ENCODE results near the gene RGS7.
"Not testable (repeated sequence)": the region's sequence is repeated elsewhere in the genome, so short reads cannot be mapped to it uniquely, and the experiment has no call there.

Gene RGS7

GRCh38 chr1:240895424-240895823 lies 461.6 kb downstream of the RGS7 start:
- not testable (repeated sequence) for ATAC-seq

DNA sequence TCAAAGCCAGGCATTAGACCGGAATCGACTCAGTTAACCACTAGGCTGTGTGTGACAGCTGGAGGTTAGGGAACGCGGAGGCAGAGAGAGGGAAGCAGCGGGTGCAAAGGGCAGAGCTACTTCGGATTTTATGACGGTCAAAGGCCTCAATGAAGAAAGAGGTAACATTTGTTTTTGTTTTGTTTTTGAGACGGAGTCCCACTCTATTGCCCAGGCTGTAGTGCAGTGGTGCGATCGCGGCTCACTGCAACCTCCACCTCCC lies 468.3 kb downstream of the RGS7 start:
- no peak for ATAC-seq

GRCh38 chr1:240888039-240888786 lies 468.8 kb downstream of the RGS7 start:
- no peak for ATAC-seq

GRCh38 chr1:240883490-240883889 lies 473.5 kb downstream of the RGS7 start:
- no peak for ATAC-seq

GRCh38 chr1:240882656-240883308 lies 474.2 kb downstream of the RGS7 start:
- not testable (repeated sequence) for ATAC-seq

DNA sequence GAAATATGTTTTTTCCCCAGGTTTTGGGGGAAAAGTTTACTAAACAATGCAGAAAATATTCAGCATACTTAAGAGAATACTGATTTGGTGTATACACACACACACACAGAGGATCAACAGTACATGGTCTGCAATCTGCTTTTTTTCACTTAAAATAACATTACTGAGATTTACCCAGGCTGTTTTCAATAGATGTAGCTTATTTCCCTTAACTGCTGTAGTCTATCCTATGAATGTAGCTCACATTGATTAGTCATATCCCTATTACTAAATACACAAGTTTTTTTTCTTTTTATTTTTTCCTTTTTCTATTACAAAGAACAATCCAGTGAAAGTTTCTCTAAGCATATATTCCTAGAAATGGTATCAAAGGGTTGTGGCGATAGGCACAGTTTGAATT lies 478.4 kb downstream of the RGS7 start:
- no peak for ATAC-seq

DNA sequence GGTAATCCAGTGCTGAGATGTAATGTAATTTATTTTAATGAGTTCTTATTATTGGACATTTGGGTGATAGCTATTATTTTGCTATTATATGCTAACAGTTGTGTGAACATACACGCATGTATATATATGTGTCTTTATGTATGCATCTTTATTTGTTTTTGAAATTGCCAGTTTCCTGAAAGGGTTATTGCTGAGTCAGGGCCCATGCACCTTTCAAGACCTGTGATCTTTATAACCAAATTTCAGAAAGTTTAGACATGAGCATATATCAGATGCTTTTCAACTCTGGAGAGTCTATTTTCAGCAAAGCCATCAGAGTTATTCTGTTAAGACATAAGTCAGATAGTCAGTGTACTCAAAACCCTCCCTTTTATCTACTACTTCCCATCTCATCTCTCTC lies 479.4 kb downstream of the RGS7 start:
- no peak for ATAC-seq

DNA sequence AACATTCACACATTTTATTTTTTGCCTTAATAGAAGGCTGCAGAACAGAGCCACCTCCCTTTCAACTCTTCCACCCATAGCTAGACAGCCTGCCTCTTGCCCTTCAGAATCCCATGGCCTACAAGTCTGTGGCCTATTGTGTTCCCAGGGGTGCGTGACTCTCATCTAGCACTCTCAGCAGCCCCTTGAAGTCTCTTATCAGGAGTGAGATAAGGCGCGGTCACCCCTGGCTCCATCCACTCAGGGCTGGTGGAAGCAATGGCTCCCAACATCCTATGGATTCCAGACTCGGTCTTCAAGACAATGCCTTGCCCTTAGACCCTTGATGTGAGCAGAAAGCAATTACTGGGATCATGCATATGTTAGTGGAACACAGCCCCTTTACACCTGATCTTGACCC lies 480.9 kb downstream of the RGS7 start:
- no peak for ATAC-seq

GRCh38 chr1:240869071-240869470 lies 487.9 kb downstream of the RGS7 start:
- no peak for ATAC-seq

DNA sequence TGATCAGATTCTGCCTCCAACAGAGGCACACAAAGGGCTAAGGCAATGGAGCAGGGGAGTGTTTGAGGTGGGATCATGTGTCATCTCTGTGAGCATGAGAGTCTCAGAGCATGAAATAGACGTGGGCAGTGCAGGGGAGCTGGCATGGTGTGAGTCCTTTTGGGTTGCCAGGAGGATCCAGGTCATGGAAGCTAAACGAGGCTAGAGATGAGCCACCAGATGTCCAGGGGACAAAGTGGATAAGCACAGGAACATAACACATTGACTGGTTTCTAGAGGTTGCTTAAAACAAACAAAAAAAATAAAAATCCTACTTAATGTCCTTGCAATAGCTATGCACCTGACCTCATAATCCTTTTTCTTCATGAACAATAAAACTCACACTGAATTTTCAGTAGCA lies 490.3 kb downstream of the RGS7 start:
- ATAC-seq = no peak

GRCh38 chr1:240860023-240860422 lies 497.0 kb downstream of the RGS7 start:
- ATAC-seq = no peak

DNA sequence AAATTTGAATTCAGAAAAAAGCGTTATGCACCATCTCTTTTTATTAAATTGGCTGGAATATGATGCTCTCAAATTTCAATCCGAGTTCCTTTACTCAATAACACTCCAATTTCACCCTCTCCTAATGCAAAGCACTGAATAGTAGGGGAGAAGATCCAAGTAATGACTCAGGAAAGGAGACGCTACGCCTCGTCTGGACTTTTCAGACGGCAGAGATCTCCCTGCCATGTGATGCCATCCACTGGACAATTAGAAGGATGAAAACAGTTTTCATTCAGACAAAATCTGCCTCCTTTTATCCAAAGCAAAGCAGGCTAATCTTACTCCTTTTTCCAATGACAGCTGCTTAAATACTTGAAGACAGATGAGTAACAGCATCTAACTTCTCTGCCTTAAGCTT lies 502.6 kb downstream of the RGS7 start:
- no peak for ATAC-seq

DNA sequence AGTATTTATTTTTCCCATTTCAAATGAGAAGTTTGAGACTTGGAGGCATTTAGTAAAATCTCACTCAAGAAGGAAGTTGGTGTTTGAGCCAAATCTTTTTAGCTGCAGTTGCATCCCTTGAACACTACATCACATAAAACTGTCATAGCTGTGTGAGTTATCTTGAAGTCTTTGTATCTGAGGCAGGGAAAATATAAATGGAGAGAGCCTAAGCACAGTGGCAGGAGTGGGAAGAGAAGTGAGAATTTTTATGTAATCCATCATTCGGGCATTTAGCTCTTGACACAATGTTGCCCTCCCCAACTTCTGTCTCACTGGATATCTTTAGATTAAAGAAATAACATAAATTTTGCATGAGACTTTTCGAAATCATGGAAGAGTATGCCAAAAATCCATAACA lies 509.7 kb downstream of the RGS7 start:
- no peak for ATAC-seq

DNA sequence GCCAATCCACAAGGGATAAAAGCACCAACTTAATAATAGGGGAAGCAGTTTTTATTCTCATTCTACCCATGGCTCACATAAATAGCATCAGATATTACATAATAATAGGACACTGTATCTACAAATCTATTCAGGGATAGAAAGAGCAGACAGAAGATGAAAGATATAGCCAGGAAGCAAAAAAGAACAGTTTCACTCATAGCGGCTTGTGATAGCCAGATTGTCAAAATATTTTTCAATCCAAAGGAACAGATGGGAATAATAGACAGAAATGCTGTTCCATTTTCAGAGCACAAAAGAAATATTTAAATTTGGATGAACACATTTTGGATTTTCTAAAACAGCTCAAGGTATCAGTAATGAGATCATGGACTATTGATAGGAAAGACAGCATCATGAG lies 512.5 kb downstream of the RGS7 start:
- ATAC-seq = no peak

DNA sequence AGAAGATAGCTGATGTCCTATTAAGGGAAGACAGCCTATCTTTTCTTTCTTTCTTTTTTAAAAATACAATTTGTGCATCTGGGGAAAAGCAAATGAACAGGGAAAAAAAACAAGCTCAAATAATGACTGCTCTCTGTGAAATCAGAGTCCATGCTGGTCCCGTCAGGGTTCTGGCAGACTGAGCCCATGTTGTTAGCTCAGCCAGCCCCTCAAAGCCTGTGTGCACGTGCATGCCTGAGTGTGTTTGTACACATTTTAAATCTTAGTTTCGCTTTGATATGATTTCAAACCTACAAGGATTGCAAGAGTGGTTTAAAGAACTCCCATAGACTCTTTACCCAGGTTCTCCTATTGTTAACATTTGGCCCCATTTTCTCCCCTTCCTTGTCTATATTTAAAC lies 513.2 kb downstream of the RGS7 start:
- ATAC-seq = no peak

DNA sequence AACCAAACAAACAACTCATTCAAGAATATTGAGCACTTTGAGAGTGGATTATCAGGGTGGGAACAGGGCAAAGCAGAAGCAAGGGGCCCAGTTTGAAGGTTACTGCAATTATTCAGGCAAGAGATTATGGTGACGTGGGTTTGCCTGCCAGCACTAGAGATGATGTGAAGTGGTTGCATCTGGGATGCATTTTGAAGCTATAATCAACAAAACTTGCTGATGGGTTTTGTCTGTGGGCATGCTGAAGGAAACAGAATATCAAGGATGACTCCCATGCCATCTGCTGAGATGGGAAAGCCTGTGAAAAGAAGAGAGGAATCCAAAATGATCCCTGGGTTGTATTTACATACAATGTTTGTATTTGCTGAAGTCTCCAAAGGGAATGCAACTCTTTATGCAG lies 520.7 kb downstream of the RGS7 start:
- ATAC-seq = no peak

GRCh38 chr1:240835291-240835690 lies 521.7 kb downstream of the RGS7 start:
- ATAC-seq = no peak

- no peak for ATAC-seq
These were observed 523.9 kb downstream of the RGS7 start for GRCh38 chr1:240833075-240833474.

- no peak for ATAC-seq
These were observed 525.1 kb downstream of the RGS7 start for GRCh38 chr1:240831922-240832321.

DNA sequence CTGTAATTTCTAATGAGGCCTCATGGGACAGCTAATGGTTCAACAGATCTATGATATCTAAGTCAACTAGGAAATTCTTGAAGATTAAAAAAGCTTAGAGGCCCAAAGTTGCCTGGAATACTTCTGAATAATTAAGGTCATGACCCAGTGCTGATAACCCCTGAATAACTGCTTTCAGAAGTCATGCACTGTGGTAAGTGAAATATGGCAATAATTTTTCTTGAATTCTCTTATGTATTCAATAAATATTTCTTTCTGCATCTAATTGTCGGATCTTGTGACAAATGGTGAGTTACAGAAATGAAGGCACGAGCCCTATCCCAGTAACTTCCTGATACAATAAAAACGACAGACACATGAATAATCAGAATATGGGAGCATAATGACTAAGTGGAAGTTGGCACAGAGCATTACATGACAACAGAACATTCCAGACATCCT lies 525.8 kb downstream of the RGS7 start:
- ATAC-seq = no peak

DNA sequence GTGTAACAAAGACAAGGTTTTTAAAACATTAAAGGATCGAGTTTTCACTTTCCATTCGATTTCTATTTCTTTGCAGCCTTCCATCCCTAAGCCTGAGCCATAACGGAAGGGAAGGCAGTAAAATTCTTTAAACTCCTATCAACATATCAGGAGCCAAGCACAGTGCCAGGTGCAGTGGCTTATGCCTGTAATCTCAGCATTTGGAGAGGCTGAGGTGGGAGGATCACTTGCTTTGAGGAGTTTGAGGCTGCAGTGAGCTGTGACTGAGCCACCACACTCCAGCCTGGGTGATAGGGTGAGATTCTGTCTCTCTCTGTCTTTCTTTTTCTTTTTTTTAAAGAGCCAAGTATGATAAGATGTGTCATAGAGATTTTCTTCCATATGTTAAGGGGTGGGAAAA lies 527.5 kb downstream of the RGS7 start:
- no peak for ATAC-seq

DNA sequence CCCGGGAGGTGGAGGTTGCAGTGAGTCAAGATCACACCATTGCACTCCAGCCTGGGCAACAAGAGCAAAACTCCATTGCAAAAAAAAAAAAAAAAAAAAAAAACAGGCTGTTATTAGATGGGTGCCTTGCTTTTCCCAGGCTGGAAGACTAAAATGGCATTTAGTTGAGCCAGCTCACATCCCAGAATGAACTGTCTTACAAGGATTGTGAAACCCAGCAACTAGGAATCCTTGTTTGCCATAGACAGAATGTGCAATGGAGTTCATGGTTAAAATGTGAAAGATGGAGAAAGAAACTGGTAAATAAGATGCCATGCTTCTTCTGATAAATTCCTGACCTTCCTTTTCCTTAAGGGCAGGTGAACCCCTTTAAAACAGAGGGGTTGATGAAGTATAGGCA lies 529.2 kb downstream of the RGS7 start:
- ATAC-seq = no peak

DNA sequence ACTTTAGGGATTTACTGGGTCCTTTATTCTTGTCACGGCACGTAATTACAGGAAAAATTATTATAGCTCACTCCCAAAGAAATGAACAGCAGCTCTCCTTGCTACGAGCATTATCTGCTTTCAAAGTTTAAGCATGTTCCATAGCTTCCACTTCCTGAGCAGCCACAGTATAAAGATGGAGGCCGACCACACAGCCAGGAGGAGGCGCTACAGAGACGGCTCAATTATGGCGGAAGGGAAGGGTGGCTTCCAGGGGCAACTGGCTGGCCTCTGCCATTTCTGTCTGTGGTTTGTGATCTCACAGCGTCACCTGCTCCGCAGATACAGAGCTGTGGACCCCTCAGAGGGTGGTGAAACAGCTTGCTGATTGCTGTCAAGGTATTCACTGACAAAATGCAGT lies 532.8 kb downstream of the RGS7 start:
- ATAC-seq = no peak

DNA sequence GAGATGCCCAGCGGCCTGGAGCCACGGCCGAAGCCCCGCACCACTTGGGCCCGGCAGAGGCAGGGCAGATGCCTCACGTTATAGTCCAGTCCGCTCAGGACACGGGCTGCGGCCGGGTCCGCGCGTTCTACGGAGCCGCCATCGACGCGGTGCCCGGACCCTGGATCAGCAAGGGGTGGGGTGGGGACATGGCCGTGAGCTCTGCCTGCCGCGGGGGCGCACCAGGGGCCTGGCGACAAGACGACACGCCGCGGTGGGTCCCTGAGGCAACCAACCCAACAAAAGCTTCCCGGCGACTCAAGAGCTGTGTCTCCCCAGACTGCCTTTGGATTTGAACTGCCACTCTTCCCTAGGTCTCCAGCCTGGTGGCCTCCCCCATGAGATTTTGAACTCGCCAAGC lies 533.6 kb downstream of the RGS7 start:
- ATAC-seq = no peak

DNA sequence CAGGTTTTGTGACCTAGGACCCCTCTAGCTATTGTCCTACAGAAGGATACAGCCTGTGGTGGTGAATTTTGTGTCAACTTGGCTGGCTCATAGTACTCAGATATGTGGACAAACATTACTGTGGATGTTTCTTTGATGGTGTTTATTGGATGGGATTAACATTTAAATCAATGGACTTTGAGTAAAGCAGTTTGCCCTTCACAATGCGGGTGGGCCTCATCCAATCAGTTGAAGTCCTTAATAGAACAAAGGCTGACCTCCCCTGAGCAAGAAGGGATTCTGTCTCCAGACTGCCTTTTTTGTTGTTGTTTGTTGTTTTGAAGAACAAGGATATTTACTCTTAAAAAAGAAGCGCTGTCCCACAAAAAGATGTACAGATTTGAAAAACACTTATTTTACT lies 535.1 kb downstream of the RGS7 start:
- ATAC-seq = no peak

Data from activated CD4-positive, CD25-positive, alpha-beta regulatory T cell treated with anti-CD3 and anti-CD28 coated beads, Interleukin-2, amount 50 U/mL, for 24 hours (primary cell).